ENCODE results near the gene ULBP1. TPM values are rescaled to one million over a fixed set of nuclear protein-coding genes. Genes with fewer than 3 reads are reported as not detected.
"Not testable (repeated sequence)": the region's sequence is repeated elsewhere in the genome, so short reads cannot be mapped to it uniquely, and the experiment has no call there.

The ULBP1 gene
- total RNA-seq, 1 experiment from 2014 or later, result 0.81 TPM

DNA sequence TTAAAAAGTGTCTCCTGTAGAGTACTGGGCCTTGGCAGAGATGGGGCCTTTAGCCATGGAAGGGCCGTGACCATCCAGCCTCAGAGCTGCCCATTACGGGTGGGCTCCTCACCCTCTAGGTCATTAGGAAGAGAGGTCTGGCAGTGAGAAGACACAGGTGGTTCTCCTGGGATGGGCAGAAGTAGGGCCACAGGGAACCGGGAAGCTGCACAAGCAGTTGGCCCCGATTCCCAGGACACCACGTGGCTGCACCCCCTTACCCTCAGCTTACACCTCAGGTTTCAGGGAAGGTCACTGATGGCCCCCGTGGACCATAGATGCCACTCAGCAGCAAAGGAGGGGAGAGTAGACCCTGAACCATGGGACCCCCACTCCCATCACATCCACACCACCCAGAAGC is 42.4 kb upstream of the ULBP1 start:
- ChIA-PET CTCF (no interaction called here), POLR2A (no interaction called here)
- H3K27me3 Mint-ChIP-seq (ENCODE audit: low read depth), result peaks cover 84% of the 10 kb centered on the region
- H3K27ac Mint-ChIP-seq, result no peak overlapping the region
- no peaks in the 10 kb centered on the region for H3K9me3 Mint-ChIP-seq
- TF ChIP-seq CREB1 (CRISPR knock-in tag; IDR thresholded peaks at IDR 0.05) (no peak), EMX1 (CRISPR knock-in tag; IDR thresholded peaks at IDR 0.05) (no peak), CBFB (CRISPR knock-in tag; IDR thresholded peaks at IDR 0.05; ENCODE audit: low read depth) (no peak)
- TF ChIP-seq, protein P1, sequence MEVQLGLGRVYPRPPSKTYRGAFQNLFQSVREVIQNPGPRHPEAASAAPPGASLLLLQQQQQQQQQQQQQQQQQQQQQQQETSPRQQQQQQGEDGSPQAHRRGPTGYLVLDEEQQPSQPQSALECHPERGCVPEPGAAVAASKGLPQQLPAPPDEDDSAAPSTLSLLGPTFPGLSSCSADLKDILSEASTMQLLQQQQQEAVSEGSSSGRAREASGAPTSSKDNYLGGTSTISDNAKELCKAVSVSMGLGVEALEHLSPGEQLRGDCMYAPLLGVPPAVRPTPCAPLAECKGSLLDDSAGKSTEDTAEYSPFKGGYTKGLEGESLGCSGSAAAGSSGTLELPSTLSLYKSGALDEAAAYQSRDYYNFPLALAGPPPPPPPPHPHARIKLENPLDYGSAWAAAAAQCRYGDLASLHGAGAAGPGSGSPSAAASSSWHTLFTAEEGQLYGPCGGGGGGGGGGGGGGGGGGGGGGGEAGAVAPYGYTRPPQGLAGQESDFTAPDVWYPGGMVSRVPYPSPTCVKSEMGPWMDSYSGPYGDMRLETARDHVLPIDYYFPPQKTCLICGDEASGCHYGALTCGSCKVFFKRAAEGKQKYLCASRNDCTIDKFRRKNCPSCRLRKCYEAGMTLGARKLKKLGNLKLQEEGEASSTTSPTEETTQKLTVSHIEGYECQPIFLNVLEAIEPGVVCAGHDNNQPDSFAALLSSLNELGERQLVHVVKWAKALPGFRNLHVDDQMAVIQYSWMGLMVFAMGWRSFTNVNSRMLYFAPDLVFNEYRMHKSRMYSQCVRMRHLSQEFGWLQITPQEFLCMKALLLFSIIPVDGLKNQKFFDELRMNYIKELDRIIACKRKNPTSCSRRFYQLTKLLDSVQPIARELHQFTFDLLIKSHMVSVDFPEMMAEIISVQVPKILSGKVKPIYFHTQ (CRISPR knock-in tag; IDR thresholded peaks at IDR 0.05), result no peak
- H3K4me3 Mint-ChIP-seq, result peak overlapping the region; percentile 83
- DNase-seq (ENCODE audit: low spot score) (no peak), ATAC-seq (no peak)
- H3K4me1 Mint-ChIP-seq, result peaks cover 13% of the 10 kb centered on the region
- H3K36me3 Mint-ChIP-seq, result no peaks in the 10 kb centered on the region

GRCh38 chr6:149922091-149922490 is 41.7 kb upstream of the ULBP1 start:
- Mint-ChIP-seq H3K4me3 (peak overlapping the region; percentile 83), H3K27me3 (ENCODE audit: low read depth) (peaks cover 89% of the 10 kb centered on the region), H3K4me1 (peaks cover 14% of the 10 kb centered on the region)
- DNase-seq (ENCODE audit: low spot score); H3K9me3 Mint-ChIP-seq; H3K36me3 Mint-ChIP-seq; ATAC-seq; POLR2A ChIA-PET; H3K27ac Mint-ChIP-seq: not testable (repeated sequence)
- CTCF ChIA-PET, result interaction anchor here (0.7 to 1.0 kb wide), 4 partner anchors 10 to 85 kb away, joined by 3 to 6 read pairs (median 3); no protein-coding TSS in a partner anchor

- H3K27ac Mint-ChIP-seq, result no peak within 1 kb of the TSS
Measured at GRCh38 chr6:149922642-149923326, 41.0 kb upstream of the ULBP1 start, which contains the start of gene RAET1G. RAET1G (minus strand) TSS chr6:149923121; CDS start chr6:149923010, 111 bp downstream.

More at GRCh38 chr6:149922642-149923326, 41.0 kb upstream of the ULBP1 start, which contains the start of gene RAET1G:
- ATAC-seq, result peak; percentile 84
- Mint-ChIP-seq H3K4me3 (peak within 1 kb of the TSS; percentile 83), H3K27me3 (ENCODE audit: low read depth) (peaks cover 96% of the 10 kb centered on the region), H3K36me3 (no peaks in the 10 kb centered on the region), H3K4me1 (peaks cover 14% of the 10 kb centered on the region), H3K9me3 (no peaks in the 10 kb centered on the region)
- peak; percentile 92 for DNase-seq (ENCODE audit: low spot score)
- TF ChIP-seq, protein P2, sequence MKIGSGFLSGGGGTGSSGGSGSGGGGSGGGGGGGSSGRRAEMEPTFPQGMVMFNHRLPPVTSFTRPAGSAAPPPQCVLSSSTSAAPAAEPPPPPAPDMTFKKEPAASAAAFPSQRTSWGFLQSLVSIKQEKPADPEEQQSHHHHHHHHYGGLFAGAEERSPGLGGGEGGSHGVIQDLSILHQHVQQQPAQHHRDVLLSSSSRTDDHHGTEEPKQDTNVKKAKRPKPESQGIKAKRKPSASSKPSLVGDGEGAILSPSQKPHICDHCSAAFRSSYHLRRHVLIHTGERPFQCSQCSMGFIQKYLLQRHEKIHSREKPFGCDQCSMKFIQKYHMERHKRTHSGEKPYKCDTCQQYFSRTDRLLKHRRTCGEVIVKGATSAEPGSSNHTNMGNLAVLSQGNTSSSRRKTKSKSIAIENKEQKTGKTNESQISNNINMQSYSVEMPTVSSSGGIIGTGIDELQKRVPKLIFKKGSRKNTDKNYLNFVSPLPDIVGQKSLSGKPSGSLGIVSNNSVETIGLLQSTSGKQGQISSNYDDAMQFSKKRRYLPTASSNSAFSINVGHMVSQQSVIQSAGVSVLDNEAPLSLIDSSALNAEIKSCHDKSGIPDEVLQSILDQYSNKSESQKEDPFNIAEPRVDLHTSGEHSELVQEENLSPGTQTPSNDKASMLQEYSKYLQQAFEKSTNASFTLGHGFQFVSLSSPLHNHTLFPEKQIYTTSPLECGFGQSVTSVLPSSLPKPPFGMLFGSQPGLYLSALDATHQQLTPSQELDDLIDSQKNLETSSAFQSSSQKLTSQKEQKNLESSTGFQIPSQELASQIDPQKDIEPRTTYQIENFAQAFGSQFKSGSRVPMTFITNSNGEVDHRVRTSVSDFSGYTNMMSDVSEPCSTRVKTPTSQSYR (CRISPR knock-in tag; IDR thresholded peaks at IDR 0.05), result peak; percentile 43; the same call in 1 of the 2 replicates
- TF ChIP-seq NR2C2 (CRISPR knock-in tag; IDR thresholded peaks at IDR 0.05) (no peak), SP1 (CRISPR knock-in tag; conservative IDR thresholded peaks at IDR 0.05) (peak; percentile 55; the same call in 1 of the 2 replicates), NFE2L1 (CRISPR knock-in tag; IDR thresholded peaks at IDR 0.05) (0 out of 2 replicates have a peak, but pooled peaks have one; percentile 7), ZNF416 (CRISPR knock-in tag; IDR thresholded peaks at IDR 0.05) (no peak), NFYB (CRISPR knock-in tag; conservative IDR thresholded peaks at IDR 0.05; ENCODE audit: low read depth) (peak; percentile 25), ZNF138 (CRISPR knock-in tag; conservative IDR thresholded peaks at IDR 0.05) (no peak), GTF2I (CRISPR knock-in tag; conservative IDR thresholded peaks at IDR 0.05) (no peak), E2F4 (CRISPR knock-in tag; IDR thresholded peaks at IDR 0.05; ENCODE audit: borderline replicate concordance, low read depth) (no peak), FOXP1 (CRISPR knock-in tag; IDR thresholded peaks at IDR 0.05; ENCODE audit: borderline replicate concordance) (0 out of 2 replicates have a peak, but pooled peaks have one; percentile 9)
- TF ChIP-seq, protein P3, sequence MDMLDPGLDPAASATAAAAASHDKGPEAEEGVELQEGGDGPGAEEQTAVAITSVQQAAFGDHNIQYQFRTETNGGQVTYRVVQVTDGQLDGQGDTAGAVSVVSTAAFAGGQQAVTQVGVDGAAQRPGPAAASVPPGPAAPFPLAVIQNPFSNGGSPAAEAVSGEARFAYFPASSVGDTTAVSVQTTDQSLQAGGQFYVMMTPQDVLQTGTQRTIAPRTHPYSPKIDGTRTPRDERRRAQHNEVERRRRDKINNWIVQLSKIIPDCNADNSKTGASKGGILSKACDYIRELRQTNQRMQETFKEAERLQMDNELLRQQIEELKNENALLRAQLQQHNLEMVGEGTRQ (CRISPR knock-in tag; IDR thresholded peaks at IDR 0.05), result no peak
- CTCF ChIA-PET, result interaction anchor here (0.7 to 1.0 kb wide), 4 partner anchors 11 to 85 kb away, joined by 3 to 6 read pairs (median 3); no protein-coding TSS in a partner anchor
- POLR2A ChIA-PET, result no interaction called here

All from WTC11 (cell line).